Astrocyte of the cerebellum (primary cell): ENCODE results near the gene ZNF646.

ENCODE experiments used
- DNase-seq: peaks from one replicate; pipeline ENCODE4 v3.0.0-alpha.2; 2011; ENCODE audit warnings: low read depth
- H3K4me3 ChIP-seq: 2 replicates; pipeline ENCODE4 v1.5.1; 2011; ENCODE audit warnings: mild to moderate bottlenecking, low read depth, low read length, moderate library complexity
- CTCF ChIP-seq: IDR thresholded peaks from 2 replicates; pipeline ENCODE4 v1.5.1; 2012; ENCODE audit warnings: low read length, low read depth, moderate library complexity, mild to moderate bottlenecking; ENCODE audit errors: missing control alignments
- in situ Hi-C: cut with HindIII; loops from 2 replicates; pipeline ENCODE4 v1.10.0; 2017; ENCODE audit warnings: low sequenced_read_pairs

The ZNF646 gene

GRCh38 chr16:31111881-31112466 lies 37.8 kb downstream of the ZNF646 start:
- no peak for TF ChIP-seq CTCF
- no peak overlapping the region for H3K4me3 ChIP-seq
- DNase-seq, result no peak
- in situ Hi-C loops, result no loop called here

- TF ChIP-seq CTCF, result no peak
- no peak overlapping the region for H3K4me3 ChIP-seq
- in situ Hi-C loops, result no loop called here
- DNase-seq, result no peak
Measured at GRCh38 chr16:31112711-31113110, 38.5 kb downstream of the ZNF646 start.

DNA sequence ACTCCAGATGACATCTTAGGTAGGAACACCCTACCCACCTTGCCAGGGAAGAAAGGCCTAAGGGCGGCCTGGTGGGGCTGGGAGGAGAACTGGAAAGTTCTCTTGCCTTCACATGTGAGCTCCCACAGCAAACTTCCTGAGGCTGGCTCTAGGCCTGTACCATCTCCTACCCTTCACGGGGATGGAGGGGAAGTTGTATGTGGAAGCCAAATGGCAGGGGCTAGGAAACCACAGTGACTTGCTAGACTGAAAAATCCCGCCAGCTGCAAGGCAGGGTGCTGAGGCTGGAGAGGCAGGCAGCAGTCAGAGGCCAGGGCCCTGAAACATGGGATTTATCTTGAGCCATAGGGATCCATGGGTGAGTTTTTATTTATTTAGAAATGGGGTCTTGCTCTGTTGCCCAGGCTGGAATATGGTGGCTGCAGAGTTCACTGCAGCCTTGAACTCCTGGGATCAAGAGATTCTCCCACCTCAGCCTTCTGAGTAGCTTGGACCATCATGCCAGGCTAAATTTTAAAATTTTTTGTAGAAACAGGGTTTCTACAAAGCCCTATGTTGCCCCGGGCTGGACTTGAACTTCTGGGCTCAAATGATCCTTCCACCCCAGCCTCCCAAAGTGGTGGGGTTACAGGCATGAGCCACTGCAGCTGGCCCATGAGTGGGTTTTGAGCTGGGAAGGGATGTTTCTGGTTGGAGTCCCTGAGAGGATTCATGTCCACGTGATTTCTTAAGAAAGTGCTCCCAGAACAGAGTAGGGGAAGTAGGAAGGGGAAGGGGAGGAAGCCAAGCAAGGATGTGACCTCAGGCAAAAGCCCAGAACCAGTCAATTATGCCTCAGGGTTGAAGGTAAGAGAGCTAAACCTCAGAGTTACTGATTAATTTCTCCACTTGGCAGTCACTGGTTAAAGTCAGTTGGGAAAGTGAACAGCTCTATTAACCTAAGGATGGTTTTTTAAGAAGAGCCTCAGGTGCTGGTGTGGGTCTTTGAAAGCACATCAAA lies 39.2 kb downstream of the ZNF646 start:
- in situ Hi-C loops, result no loop called here
- no peak for DNase-seq
- TF ChIP-seq CTCF, result no peak
- no peak overlapping the region for H3K4me3 ChIP-seq

DNA sequence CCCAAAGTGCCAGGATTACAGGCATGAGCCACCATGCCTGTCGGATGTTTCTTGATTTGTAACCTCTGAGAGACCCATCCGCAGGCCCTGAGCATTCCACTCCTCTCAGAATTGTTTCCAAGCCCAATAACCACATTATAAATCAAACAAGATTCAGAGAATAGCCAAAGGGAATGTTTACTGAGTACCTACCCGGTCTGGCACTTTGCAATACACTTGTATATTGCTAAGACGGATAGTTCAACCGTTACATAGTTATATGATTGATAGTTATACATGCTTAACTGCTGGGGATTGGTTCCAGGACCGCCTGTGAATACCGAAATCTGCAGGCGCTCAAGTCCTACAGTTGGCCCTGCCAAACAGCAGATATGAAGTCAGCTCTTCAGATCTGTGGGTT lies 40.2 kb downstream of the ZNF646 start:
- H3K4me3 ChIP-seq, result no peak overlapping the region
- no peak for TF ChIP-seq CTCF
- in situ Hi-C loops, result no loop called here
- DNase-seq, result no peak

GRCh38 chr16:31117384-31118222 lies 43.4 kb downstream of the ZNF646 start, which contains the start of gene KAT8:
Gene KAT8, plus strand, starts transcription at chr16:31117664. Its CDS starts 18 bp downstream, at chr16:31117682.
- peak within 1 kb of the TSS; percentile 58 for H3K4me3 ChIP-seq
- no peak for TF ChIP-seq CTCF
- DNase-seq, result peak; percentile 97
- in situ Hi-C loops, result no loop called here
